ENCODE results near the gene MYEOV. TPM values are rescaled to one million over a fixed set of nuclear protein-coding genes. Genes with fewer than 3 reads are reported as not detected.

The MYEOV gene
- total RNA-seq, 1 experiment from 2014 or later = 0.22 TPM

DNA sequence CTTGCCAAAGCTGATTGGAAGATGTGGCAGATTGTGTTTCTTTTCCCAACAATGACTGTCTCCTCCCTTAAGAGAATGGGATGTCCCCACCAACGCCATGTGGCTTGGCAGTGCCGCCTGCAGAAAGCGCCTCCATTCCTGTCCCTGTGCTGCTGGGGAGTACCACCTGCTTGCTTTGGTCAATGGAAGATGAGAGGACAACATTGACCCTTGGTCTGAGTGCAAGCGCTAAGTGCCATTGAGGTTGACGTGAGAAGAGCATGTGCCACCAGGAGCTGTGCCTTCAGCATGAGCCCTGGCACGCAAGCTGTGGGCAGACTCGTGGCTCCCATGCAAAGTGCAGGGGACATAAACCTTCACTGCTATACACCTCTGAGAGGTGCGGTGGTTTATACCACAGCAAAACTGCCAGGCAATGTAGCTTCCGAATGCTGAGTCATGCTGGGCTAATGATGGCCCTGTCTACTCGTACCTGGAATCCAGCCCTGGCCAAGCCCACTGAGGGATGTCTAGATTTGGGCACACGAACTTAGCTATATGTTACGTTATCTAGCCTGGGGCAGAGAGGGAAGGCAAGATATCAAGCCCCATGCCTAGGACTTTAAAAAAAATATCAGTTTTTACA lies 41.9 kb downstream of the MYEOV start:
- H3K27ac ChIP-seq (ENCODE audit: insufficient read length, low read depth, low read length) = no peak overlapping the region
- H3K27ac Mint-ChIP-seq = no peak overlapping the region
- H2BK15ac ChIP-seq (ENCODE audit: low read depth, low read length) = no peak overlapping the region
- H3K9me3 ChIP-seq (ENCODE audit: control insufficient read depth, low read depth, low read length) = no peaks in the 10 kb centered on the region
- no peaks in the 10 kb centered on the region for H4K20me1 ChIP-seq (ENCODE audit: control insufficient read depth, insufficient read depth, insufficient read length)
- peaks cover 3 to 6% (median 4%) of the 10 kb centered on the region in 3 experiments for H3K36me3 Mint-ChIP-seq (ENCODE audit: insufficient read depth in 1 of 3, low read depth in 3 of 3)
- no peaks in the 10 kb centered on the region for H3K4me1 ChIP-seq (ENCODE audit: insufficient read depth, low read length)
- H3T11ph ChIP-seq (ENCODE audit: low read length) = no peak overlapping the region
- H3K4me2 ChIP-seq (ENCODE audit: insufficient read depth, insufficient read length, low read length) = no peak overlapping the region
- no peak overlapping the region for H2BK5ac ChIP-seq (ENCODE audit: insufficient read length, low read length)
- H3K56ac ChIP-seq (ENCODE audit: insufficient read length, low read depth, low read length) = no peak overlapping the region
- no peak overlapping the region for H3K23ac ChIP-seq (ENCODE audit: insufficient read length, low read depth, low read length)
- H3K9ac ChIP-seq (ENCODE audit: extremely low read depth, insufficient read length, low read length) = no peak overlapping the region
- no peak overlapping the region for H2BK20ac ChIP-seq (ENCODE audit: low read depth, low read length, poor library complexity, severe bottlenecking)
- H2BK120ac ChIP-seq (ENCODE audit: low read depth, low read length, poor library complexity, severe bottlenecking) = no peak overlapping the region
- H3K4me1 Mint-ChIP-seq = peaks cover 4 to 10% of the 10 kb centered on the region in 2 experiments
- H3K27me3 Mint-ChIP-seq (ENCODE audit: low read depth) = no peaks in the 10 kb centered on the region; the same call in none of the 2 replicates
- DNase-seq = peak; percentile 16
- no peaks in the 10 kb centered on the region for H3K27me3 ChIP-seq (ENCODE audit: insufficient read depth, low read length)
- no peak overlapping the region for H3K18ac ChIP-seq (ENCODE audit: insufficient read length, low read depth, low read length)
- no peaks in the 10 kb centered on the region for H3K79me1 ChIP-seq (ENCODE audit: insufficient read depth, low read depth, low read length, poor library complexity, severe bottlenecking)
- peaks cover 6 to 15% of the 10 kb centered on the region in 2 experiments for H3K9me3 Mint-ChIP-seq
- H2BK12ac ChIP-seq (ENCODE audit: insufficient read length, low read depth, low read length) = no peak overlapping the region
- no peaks in the 10 kb centered on the region for H3K79me2 ChIP-seq (ENCODE audit: insufficient read depth, low read length)
- no peak overlapping the region for H4K91ac ChIP-seq (ENCODE audit: insufficient read length, low read depth, low read length)
- H2AK5ac ChIP-seq (ENCODE audit: insufficient read length, low read length) = no peak overlapping the region
- no peak overlapping the region for H2AFZ ChIP-seq (ENCODE audit: low read length)
- WGBS (ENCODE audit: extremely low coverage, insufficient read length, low lambda C conversion rate) = no CpG with 5 or more reads among the region's 12 CpGs
- no peaks in the 10 kb centered on the region for H3K23me2 ChIP-seq (ENCODE audit: insufficient read length, low read depth, low read length, poor library complexity, severe bottlenecking)
- no peak overlapping the region for H4K5ac ChIP-seq (ENCODE audit: insufficient read length, low read depth, low read length)
- no peak overlapping the region for H3K14ac ChIP-seq (ENCODE audit: insufficient read depth, low read length)
- no peak overlapping the region for H4K8ac ChIP-seq (replicated peaks; ENCODE audit: insufficient read length, low read depth, low read length)
- no peak overlapping the region for H3K4ac ChIP-seq (ENCODE audit: low read depth, low read length)
- TF ChIP-seq, protein P1, sequence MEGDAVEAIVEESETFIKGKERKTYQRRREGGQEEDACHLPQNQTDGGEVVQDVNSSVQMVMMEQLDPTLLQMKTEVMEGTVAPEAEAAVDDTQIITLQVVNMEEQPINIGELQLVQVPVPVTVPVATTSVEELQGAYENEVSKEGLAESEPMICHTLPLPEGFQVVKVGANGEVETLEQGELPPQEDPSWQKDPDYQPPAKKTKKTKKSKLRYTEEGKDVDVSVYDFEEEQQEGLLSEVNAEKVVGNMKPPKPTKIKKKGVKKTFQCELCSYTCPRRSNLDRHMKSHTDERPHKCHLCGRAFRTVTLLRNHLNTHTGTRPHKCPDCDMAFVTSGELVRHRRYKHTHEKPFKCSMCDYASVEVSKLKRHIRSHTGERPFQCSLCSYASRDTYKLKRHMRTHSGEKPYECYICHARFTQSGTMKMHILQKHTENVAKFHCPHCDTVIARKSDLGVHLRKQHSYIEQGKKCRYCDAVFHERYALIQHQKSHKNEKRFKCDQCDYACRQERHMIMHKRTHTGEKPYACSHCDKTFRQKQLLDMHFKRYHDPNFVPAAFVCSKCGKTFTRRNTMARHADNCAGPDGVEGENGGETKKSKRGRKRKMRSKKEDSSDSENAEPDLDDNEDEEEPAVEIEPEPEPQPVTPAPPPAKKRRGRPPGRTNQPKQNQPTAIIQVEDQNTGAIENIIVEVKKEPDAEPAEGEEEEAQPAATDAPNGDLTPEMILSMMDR (conservative IDR thresholded peaks at IDR 0.05) = no peak
- H3K4me3 Mint-ChIP-seq = no peak overlapping the region

Measured in H9 (cell line).